Peyer's patch (tissue), 4 donors: ENCODE measurements around the gene TBL1Y.

Experiments
- CTCF ChIP-seq, 6 experiments: fragments of 450-650 bp in 4 of 6; fragments of 200-600 bp in 2 of 6; sonication (generic) in 1 of 6; IDR thresholded peaks; one replicate each; pipeline ENCODE4 v1.5.1; 2017 to 2019; ENCODE audit warnings: antibody characterized with exemption in 6 of 6, mild to moderate bottlenecking in 3 of 6, moderate library complexity in 1 of 6
- POLR2A ChIP-seq, 2 donors: fragments of 450-650 bp; IDR thresholded peaks; one replicate each; pipeline ENCODE4 v1.5.1; 2017; ENCODE audit warnings: antibody characterized with exemption in 2 of 2, mild to moderate bottlenecking in 2 of 2, moderate library complexity in 2 of 2

- TF ChIP-seq POLR2A (IDR thresholded peaks at IDR 0.05) (no peak), CTCF (IDR thresholded peaks at IDR 0.05) (no peak)
Measured at GRCh38 chrY:7056886-7057285, 146.4 kb downstream of the TBL1Y start.
